Measurements from ENCODE around the gene SSX2IP. TPM values are rescaled to one million over a fixed set of nuclear protein-coding genes. Genes with fewer than 3 reads are reported as not detected.

Gene SSX2IP
- total RNA-seq, result 27.0 TPM

DNA sequence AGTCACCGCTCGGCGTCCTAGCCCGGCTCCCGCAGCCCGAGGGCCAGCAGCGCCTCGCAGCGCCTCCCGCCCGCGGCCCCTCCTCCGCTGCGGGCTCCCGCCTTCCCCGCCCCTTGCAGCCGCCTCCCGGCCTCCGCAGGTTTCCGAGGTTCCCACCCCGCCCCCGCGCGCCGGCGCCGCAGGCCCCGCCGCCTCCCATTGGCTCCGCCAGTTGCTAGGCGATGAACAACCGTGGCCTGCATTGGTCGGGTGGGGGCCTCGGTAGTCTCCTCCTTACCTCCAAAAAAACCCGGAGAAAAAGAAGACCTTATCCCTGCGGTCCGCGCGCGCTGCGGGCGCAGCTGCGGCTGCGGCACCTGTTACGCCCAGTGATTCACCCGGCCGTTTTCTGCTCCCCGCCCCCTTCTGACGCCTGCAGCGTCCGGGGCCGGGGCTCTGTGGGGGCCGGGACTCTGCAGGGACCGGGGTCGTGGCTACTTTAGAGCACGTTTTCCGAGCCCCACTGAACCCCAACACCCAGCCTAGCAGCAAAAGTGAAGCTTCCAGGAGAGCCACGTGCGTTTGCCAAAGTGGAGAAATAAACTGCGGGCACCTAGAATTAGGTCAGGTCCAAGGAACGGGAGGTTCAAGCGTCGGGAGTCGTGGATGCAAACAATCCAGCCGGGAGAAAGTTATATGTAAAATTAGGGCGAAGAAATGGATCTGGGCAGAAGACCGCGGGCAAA, at the start of gene SSX2IP:
SSX2IP (minus strand) TSS at position 65 of the 725 bp plus-strand sequence. CDS start 19,242 bp downstream, outside the sequence.

Other genes starting within 250 kb of the SSX2IP start
- gene RPF1, start 211.2 kb downstream of the SSX2IP start, total RNA-seq, result 29.8 TPM
- gene SPATA1, start 184.1 kb downstream of the SSX2IP start, total RNA-seq, result 1.4 TPM
- 6.7 TPM for gene GNG5, start 183.9 kb downstream of the SSX2IP start, total RNA-seq
- 3.7 TPM for gene CTBS, start 116.0 kb downstream of the SSX2IP start, total RNA-seq
- gene LPAR3, start 202.7 kb upstream of the SSX2IP start, total RNA-seq, result 0.46 TPM